ENCODE measurements around the gene EDAR. TPM values are rescaled to one million over a fixed set of nuclear protein-coding genes. Genes with fewer than 3 reads are reported as not detected.

Gene EDAR
- total and polyA plus RNA-seq, 9 of the 15 experiments (the other 6 are each of a cell fraction or from before 2014, with no cell fraction given): 0.01 TPM; not detected in 8

GRCh38 chr2:108942231-108942825 is 46.7 kb downstream of the EDAR start:
- no peak for FAIRE-seq
- Histone ChIP-seq H4K20me1 (replicated peaks; ENCODE audit: control insufficient read depth, insufficient read depth, low read length) (no peaks in the 10 kb centered on the region; the same call in 1 of the 2 replicates), H3K4me3 (no peak overlapping the region), H3K4me1 (replicated peaks in 1 of 2; ENCODE audit: control insufficient read depth in 2 of 2, insufficient read depth in 2 of 2, low read length in 2 of 2) (peaks cover 0 to 5% of the 10 kb centered on the region in 2 experiments; a peak in 2 of 5 replicates), H3K4me2 (ENCODE audit: insufficient read depth, low read length) (no peak overlapping the region), H3K79me2 (ENCODE audit: control insufficient read depth, insufficient read depth, low read length) (no peaks in the 10 kb centered on the region), H3K9me3 (replicated peaks; ENCODE audit: control insufficient read depth, insufficient read depth, low read depth, low read length) (no peaks in the 10 kb centered on the region), H3K27me3 (ENCODE audit: control insufficient read depth in 2 of 2, insufficient read depth in 2 of 2, low read length in 2 of 2) (peaks cover 39 to 61% of the 10 kb centered on the region in 2 experiments), H3K36me3 (ENCODE audit: control insufficient read depth, insufficient read depth, low read length) (no peaks in the 10 kb centered on the region), H3K9me1 (ENCODE audit: control insufficient read depth, insufficient read depth, low read length) (no peaks in the 10 kb centered on the region), H3K27ac (ENCODE audit: extremely low read depth, low read depth, low read length) (no peak overlapping the region), H2AFZ (ENCODE audit: low read depth, low read length) (no peak overlapping the region), H3K9ac (ENCODE audit: insufficient read depth in 1 of 2, low read depth in 2 of 2, low read length in 2 of 2) (no peak overlapping the region)
- intact Hi-C loops (cut with micrococcal nuclease) (no loop called here), in situ Hi-C loops (cut with MboI) (no loop called here)
- no peak for DNase-seq (ENCODE audit: extremely low read depth in 1 of 4, low spot score in 3 of 4)
- ChIA-PET POLR2A (no interaction called here), CTCF (ENCODE audit: low intra/inter-chr PET ratio) (no interaction called here)
- TF ChIP-seq E2F6 (IDR thresholded peaks at IDR 0.05; ENCODE audit: borderline replicate concordance in 1 of 2, extremely low read depth in 1 of 2, insufficient read depth in 1 of 2, insufficient read length in 1 of 2, low read depth in 1 of 2, low read length in 1 of 2, poor library complexity in 1 of 2, severe bottlenecking in 1 of 2): peak in 1 of 2 experiments; percentile 66
- no peak for TF ChIP-seq MYC (IDR thresholded peaks at IDR 0.05; ENCODE audit: low read depth, low read length)
- TF ChIP-seq MYC (CRISPR knock-in tag; IDR thresholded peaks at IDR 0.05; ENCODE audit: borderline replicate concordance, low read depth): no peak
- peak; percentile 16 for TF ChIP-seq ZFP36 (IDR thresholded peaks at IDR 0.05; ENCODE audit: low read depth, low read length, partially characterized antibody)
- BruUV-seq (replicated peaks): no TSS peak
- 2% methylated on average over 32 of the region's 34 CpGs for WGBS (ENCODE audit: insufficient coverage, low coverage, missing lambda C conversion rate)
- ATAC-seq: no peak; the same call in 2 of the 3 replicates

Measured in K562 (cell line).